MM.1S (cell line): Measurements from ENCODE around the gene PMF1.

ENCODE experiments used
- EZH2 ChIP-seq: fragments of 300-600 bp; sonication (generic); optimal IDR thresholded peaks from 2 replicates; pipeline ENCODE3; 2017; ENCODE audit warnings: low read depth, mild to moderate bottlenecking, antibody characterized with exemption, low read length, mixed read lengths
- EZH2phosphoT487 ChIP-seq: fragments of 300-600 bp; sonication (generic); IDR thresholded peaks from 2 replicates; pipeline ENCODE4 v1.6.1; 2018; ENCODE audit warnings: antibody characterized with exemption, low read length
- TF ChIP-seq, protein P1 (sequence below): fragments of 300-600 bp; sonication (generic); IDR thresholded peaks from 2 replicates; pipeline ENCODE4 v1.5.1; 2016; ENCODE audit warnings: antibody characterized with exemption, low read length, mixed read lengths

DNA sequence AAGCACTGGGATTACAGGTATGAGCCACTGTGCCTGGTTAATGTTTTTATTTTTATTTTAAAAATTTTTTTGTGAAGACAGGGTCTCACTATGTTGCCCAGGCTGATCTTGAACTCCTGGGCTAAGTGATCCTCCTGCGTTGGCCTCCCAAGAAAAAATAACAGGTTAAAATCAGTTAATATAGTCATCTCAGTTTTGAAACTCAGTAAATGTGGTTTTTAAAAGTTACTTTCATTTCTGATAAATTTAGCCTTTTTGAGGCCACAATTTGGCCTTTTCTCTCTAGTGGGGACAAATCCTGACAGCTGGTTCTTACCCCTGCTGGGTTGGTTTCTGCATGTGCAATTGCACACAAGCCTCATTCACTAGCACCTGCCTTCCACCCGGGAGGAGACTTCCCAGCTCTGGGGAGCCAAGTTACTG lies 13.3 kb downstream of the PMF1 start:
- TF ChIP-seq EZH2, result no peak
- TF ChIP-seq, protein P1, sequence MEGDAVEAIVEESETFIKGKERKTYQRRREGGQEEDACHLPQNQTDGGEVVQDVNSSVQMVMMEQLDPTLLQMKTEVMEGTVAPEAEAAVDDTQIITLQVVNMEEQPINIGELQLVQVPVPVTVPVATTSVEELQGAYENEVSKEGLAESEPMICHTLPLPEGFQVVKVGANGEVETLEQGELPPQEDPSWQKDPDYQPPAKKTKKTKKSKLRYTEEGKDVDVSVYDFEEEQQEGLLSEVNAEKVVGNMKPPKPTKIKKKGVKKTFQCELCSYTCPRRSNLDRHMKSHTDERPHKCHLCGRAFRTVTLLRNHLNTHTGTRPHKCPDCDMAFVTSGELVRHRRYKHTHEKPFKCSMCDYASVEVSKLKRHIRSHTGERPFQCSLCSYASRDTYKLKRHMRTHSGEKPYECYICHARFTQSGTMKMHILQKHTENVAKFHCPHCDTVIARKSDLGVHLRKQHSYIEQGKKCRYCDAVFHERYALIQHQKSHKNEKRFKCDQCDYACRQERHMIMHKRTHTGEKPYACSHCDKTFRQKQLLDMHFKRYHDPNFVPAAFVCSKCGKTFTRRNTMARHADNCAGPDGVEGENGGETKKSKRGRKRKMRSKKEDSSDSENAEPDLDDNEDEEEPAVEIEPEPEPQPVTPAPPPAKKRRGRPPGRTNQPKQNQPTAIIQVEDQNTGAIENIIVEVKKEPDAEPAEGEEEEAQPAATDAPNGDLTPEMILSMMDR, result no peak
- TF ChIP-seq EZH2phosphoT487, result no peak
